K562 (cell line): Measurements from ENCODE around the gene PIRT. TPM values are rescaled to one million over a fixed set of nuclear protein-coding genes. Genes with fewer than 3 reads are reported as not detected.

Experiments
- ATAC-seq: fragments of 200-7000 bp; cut with Tn5 transposase; 3 replicates; pipeline ENCODE4 v1.9.1; 2020; ENCODE audit warnings: moderate library complexity
- Bru-seq: library from RNA; stranded (reverse); fragments of 400-500 nt; gene quantifications from one replicate; lab custom pipeline; 2021; lab: Mats Ljungman, UMichigan
- BruChase-seq, 2 experiments: library from RNA; stranded (reverse); fragments of 400-500 nt; gene quantifications; one replicate each; lab custom pipeline; 2021; lab: Mats Ljungman, UMichigan
- BruUV-seq: library from RNA; stranded (reverse); fragments of 400-500 nt; replicated peaks from 2 replicates; lab custom pipeline; 2021; lab: Mats Ljungman, UMichigan
- CTCF ChIA-PET: fragments of 300-600 bp; formaldehyde crosslinking; extraction: SDS; loops from one replicate; lab custom pipeline; 2021; ENCODE audit warnings: low intra/inter-chr PET ratio; lab: Yijun Ruan, JAX
- POLR2A ChIA-PET: fragments of 300-600, 350-650 bp; sonication (Branson Sonifier 250); formaldehyde crosslinking; extraction: SDS; loops from one replicate; lab custom pipeline; 2021; ENCODE audit warnings: antibody characterized with exemption, inconsistent platforms; lab: Yijun Ruan, JAX
- DNase-seq, 4 experiments: peaks; one replicate each; pipeline versions ENCODE4 v3.0.0 to v3.0.0-alpha.2; 2011 to 2018; ENCODE audit warnings: low spot score in 3 of 4, mixed read lengths in 3 of 4; ENCODE audit errors: extremely low read depth in 1 of 4
- FAIRE-seq: peaks from 2 replicates; lab custom pipeline; 2011; peaks lifted over from hg19 to GRCh38; lab: Jason Lieb, UNC
- H2AFZ ChIP-seq: 2 replicates; pipeline ENCODE4 v1.6.0; 2011; ENCODE audit warnings: low read depth, low read length, control low read depth, inconsistent platforms
- H3K27ac ChIP-seq: fragments of 200-600 bp; 3 replicates; pipeline ENCODE4 v1.8.0; 2011; ENCODE audit warnings: low read depth, mild to moderate bottlenecking, control low read depth, inconsistent platforms, low read length, moderate library complexity, mixed read lengths; ENCODE audit errors: extremely low read depth
- H3K27me3 ChIP-seq, 2 experiments: fragments of 300-600 bp in 1 of 2; 2 replicates in 1 of 2; 3 replicates in 1 of 2; pipeline versions ENCODE4 v1.6.0 to v1.8.0; 2011; ENCODE audit warnings: inconsistent platforms in 2 of 2, low read length in 2 of 2, mild to moderate bottlenecking in 1 of 2, mixed read lengths in 1 of 2, moderate library complexity in 1 of 2; ENCODE audit not compliant: control insufficient read depth in 2 of 2, insufficient read depth in 2 of 2
- H3K36me3 ChIP-seq: fragments of 300-600 bp; 3 replicates; pipeline ENCODE4 v1.8.0; 2011; ENCODE audit warnings: mild to moderate bottlenecking, low read length, inconsistent platforms; ENCODE audit not compliant: control insufficient read depth, insufficient read depth
- H3K4me1 ChIP-seq, 2 experiments: fragments of 200-600 bp in 1 of 2; replicated peaks in 1 of 2; 2 replicates in 1 of 2; 3 replicates in 1 of 2; pipeline versions ENCODE4 v1.5.1 to v1.8.0; 2011; ENCODE audit warnings: inconsistent platforms in 2 of 2, low read length in 2 of 2, mild to moderate bottlenecking in 1 of 2, mixed read lengths in 1 of 2, moderate library complexity in 1 of 2; ENCODE audit not compliant: control insufficient read depth in 2 of 2, insufficient read depth in 2 of 2
- H3K4me2 ChIP-seq: 2 replicates; pipeline ENCODE4 v1.6.1; 2011; ENCODE audit warnings: low read length, control low read depth, inconsistent platforms, mixed read lengths; ENCODE audit not compliant: insufficient read depth
- H3K4me3 ChIP-seq: fragments of 200-600 bp; sonication (generic), shearing (Covaris generic); 2 replicates; pipeline ENCODE4 v1.5.1; 2016; ENCODE audit warnings: control low read depth, inconsistent platforms
- H3K79me2 ChIP-seq: fragments of 200-600 bp; 3 replicates; pipeline ENCODE4 v1.8.0; 2011; ENCODE audit warnings: low read length, inconsistent platforms; ENCODE audit not compliant: control insufficient read depth, insufficient read depth
- H3K9ac ChIP-seq, 2 experiments: 2 replicates each; pipeline versions ENCODE4 v1.6.0 to v1.6.1; 2011; ENCODE audit warnings: low read depth in 2 of 2, low read length in 2 of 2, control low read depth in 1 of 2, inconsistent platforms in 1 of 2, mild to moderate bottlenecking in 1 of 2, mixed read lengths in 1 of 2; ENCODE audit not compliant: insufficient read depth in 1 of 2
- H3K9me1 ChIP-seq: one replicate; pipeline ENCODE4 v1.6.0; 2011; ENCODE audit warnings: inconsistent platforms, mild to moderate bottlenecking, low read length, moderate library complexity; ENCODE audit not compliant: control insufficient read depth, insufficient read depth
- H3K9me3 ChIP-seq: replicated peaks from 2 replicates; pipeline ENCODE4 v1.5.1; 2011; ENCODE audit warnings: low read depth, low read length, inconsistent platforms; ENCODE audit not compliant: control insufficient read depth, insufficient read depth
- H4K20me1 ChIP-seq: replicated peaks from 2 replicates; pipeline ENCODE4 v1.6.1; 2011; ENCODE audit warnings: low read length, inconsistent platforms, mixed read lengths; ENCODE audit not compliant: control insufficient read depth, insufficient read depth
- BMI1 ChIP-seq: fragments of 150-350 bp; IDR thresholded peaks from 2 replicates; pipeline ENCODE4 v1.6.1; 2014; ENCODE audit warnings: low read length
- BRD9 ChIP-seq: fragments of 450-650 bp; IDR thresholded peaks from 2 replicates; pipeline ENCODE4 v1.6.1; 2018; ENCODE audit warnings: low read depth; ENCODE audit not compliant: partially characterized antibody
- DDX20 ChIP-seq: fragments of 450-650 bp; IDR thresholded peaks from 2 replicates; pipeline ENCODE4 v1.6.1; 2016; ENCODE audit warnings: missing genetic modification characterization, low read depth, mild to moderate bottlenecking, missing compliant biosample characterization, moderate library complexity
- DIDO1 ChIP-seq: fragments of 450-650 bp; IDR thresholded peaks from 2 replicates; pipeline ENCODE4 v1.6.1; 2016; ENCODE audit warnings: low read depth, missing biosample characterization, missing genetic modification characterization
- HNRNPH1 ChIP-seq: fragments of 200-400 bp; formaldehyde crosslinking; optimal IDR thresholded peaks from 2 replicates; pipeline ENCODE3; 2017; ENCODE audit warnings: low read depth, mild to moderate bottlenecking, low read length, moderate library complexity
- JUN ChIP-seq, 2 experiments: sonication (generic) in 1 of 2; formaldehyde crosslinking in 1 of 2; IDR thresholded peaks; 2 replicates each; pipeline versions ENCODE4 v1.6.1 to v1.8.0; 2012 to 2022; ENCODE audit warnings: borderline replicate concordance in 2 of 2, mild to moderate bottlenecking in 2 of 2, improper control_type of control experiment in 1 of 2, low read depth in 1 of 2, low read length in 1 of 2, missing genetic modification reagents in 1 of 2
- PTRF ChIP-seq: fragments of 450-650 bp; IDR thresholded peaks from 2 replicates; pipeline ENCODE4 v1.6.1; 2016; ENCODE audit warnings: mild to moderate bottlenecking, missing genetic modification characterization, missing compliant biosample characterization
- RBM15 ChIP-seq: fragments of 200-400 bp; formaldehyde crosslinking; IDR thresholded peaks from 2 replicates; pipeline ENCODE4 v1.6.1; 2018; ENCODE audit warnings: mild to moderate bottlenecking, low read length, moderate library complexity; ENCODE audit not compliant: insufficient read depth
- SMARCA5 ChIP-seq: fragments of 450-650 bp; IDR thresholded peaks from 2 replicates; pipeline ENCODE4 v1.6.1; 2016
- TEAD4 ChIP-seq, 2 experiments: sonication (generic) in 1 of 2; formaldehyde crosslinking in 1 of 2; IDR thresholded peaks; 2 replicates each; pipeline versions ENCODE4 v1.6.1 to v1.8.0; 2012 to 2022; ENCODE audit warnings: borderline replicate concordance in 1 of 2, inconsistent platforms in 1 of 2, low read length in 1 of 2, mild to moderate bottlenecking in 1 of 2, missing genetic modification reagents in 1 of 2
- TRIM24 ChIP-seq, 2 experiments: fragments of 450-650 bp; IDR thresholded peaks; 2 replicates each; pipeline ENCODE4 v1.6.1; 2016
- WHSC1 ChIP-seq: IDR thresholded peaks from one replicate; pipeline ENCODE4 v1.6.1; 2012; ENCODE audit warnings: low read length, control low read depth, inconsistent platforms
- ZBTB9 ChIP-seq: fragments of 450-650 bp; formaldehyde crosslinking; IDR thresholded peaks from 2 replicates; pipeline ENCODE4 v1.4.0; 2020; ENCODE audit warnings: mild to moderate bottlenecking, moderate library complexity
- ZNF12 ChIP-seq: sonication (generic); formaldehyde crosslinking; IDR thresholded peaks from 2 replicates; pipeline ENCODE4 v1.4.0; 2020; ENCODE audit warnings: mild to moderate bottlenecking, missing genetic modification reagents
- ZNF224 ChIP-seq: sonication (generic); formaldehyde crosslinking; IDR thresholded peaks from 2 replicates; pipeline ENCODE4 v1.8.0; 2022; ENCODE audit warnings: mild to moderate bottlenecking, missing genetic modification reagents
- WGBS: fragments of 100-300 bp; shearing (Covaris generic); methylation state at CpG from one replicate; pipeline ENCODE4 v1.1.6; 2016; ENCODE audit warnings: low coverage, mixed read lengths; ENCODE audit not compliant: insufficient coverage; ENCODE audit errors: missing lambda C conversion rate; 5-methylcytosine and 5-hydroxymethylcytosine counted together
- in situ Hi-C: fragments of 300-500 bp; cut with MboI; formaldehyde crosslinking; loops from 4 replicates; pipeline ENCODE4 v1.15.0; 2018; ENCODE audit warnings: inconsistent platforms, mixed read lengths
- intact Hi-C: fragments of 100-400 bp; cut with micrococcal nuclease; formaldehyde crosslinking; loops from 2 replicates; pipeline ENCODE4 v1.14.2; 2022
- long read RNA-seq, 3 experiments: library from polyadenylated mRNA in 2 of 3; library from RNA in 1 of 3; unstranded in 2 of 3; stranded (forward) in 1 of 3; transcript quantifications; one replicate each; pipeline ENCODE4 v2.0.0, GENCODE V29; 2019 to 2022
- polyA minus RNA-seq, 3 experiments: library from RNA; depleted of rRNA, polyadenylated mRNA; stranded (reverse); fragments of >200 nt; gene quantifications; 2 replicates each; pipeline ENCODE4 v1.2.3, GENCODE V29; 2011
- polyA plus RNA-seq, 8 experiments: library from polyadenylated mRNA; depleted of rRNA in 4 of 8; stranded (reverse) in 5 of 8; unstranded in 3 of 8; fragments of >200 nt; fragmentation: Nextera tagmentation in 2 of 8; fragmentation: Illumina TruSeq in 1 of 8; extraction: Ambion mirVana in 2 of 8; extraction: Trizol in 1 of 8; gene quantifications; 2 replicates each; pipeline versions ENCODE4 v1.2.1 to v1.2.3, GENCODE V29; 2011 to 2014; ENCODE audit warnings: inconsistent platforms in 1 of 8, missing spikeins in 1 of 8
- total RNA-seq, 7 experiments: library from RNA; depleted of rRNA in 6 of 7; stranded (reverse); fragments of >200 nt in 6 of 7; fragmentation: Illumina TruSeq in 2 of 7; extraction: Trizol in 2 of 7; gene quantifications; 2 replicates each; pipeline versions ENCODE4 v1.2.1 to v1.2.3, GENCODE V29; 2011 to 2021; ENCODE audit warnings: low replicate concordance in 1 of 7
- TF ChIP-seq, protein P1 (sequence below): fragments of 450-650 bp; IDR thresholded peaks from 2 replicates; pipeline ENCODE4 v1.6.1; 2017; ENCODE audit warnings: antibody characterized with exemption

PIRT gene
- not detected in 2 replicates for total RNA-seq (2011; cell fraction: chromatin; rRNA removed; ENCODE audit: low replicate concordance)
- not detected in 2 replicates for total RNA-seq (2011; cell fraction: nucleolus; rRNA removed)
- total RNA-seq (2011; cell fraction: nucleoplasm; rRNA removed), result not detected in 2 replicates
- not detected in 2 replicates for total RNA-seq (2014; rRNA removed)
- total RNA-seq (2014; rRNA removed; fragmentation: Illumina TruSeq; extraction: Trizol), result not detected in 2 replicates
- not detected in 2 replicates for total RNA-seq (2015; rRNA removed; fragmentation: Illumina TruSeq; extraction: Trizol)
- not detected in 2 replicates for total RNA-seq (2021)
- not detected in 2 replicates for polyA plus RNA-seq (2011; rRNA removed)
- polyA plus RNA-seq (2011; cell fraction: cytosol; rRNA removed), result not detected in 2 replicates
- not detected in 2 replicates for polyA plus RNA-seq (2011; cell fraction: nucleus; rRNA removed)
- polyA plus RNA-seq (2012), result not detected in 2 replicates
- polyA plus RNA-seq (2014; fragmentation: Illumina TruSeq; extraction: Trizol), result not detected in 2 replicates
- polyA plus RNA-seq (2014; fragmentation: Nextera tagmentation; extraction: Ambion mirVana), result not detected
- polyA plus RNA-seq (2014; rRNA removed), result not detected in 2 replicates
- not detected in 2 replicates for polyA minus RNA-seq (2011; rRNA and poly(A)+ RNA removed)
- not detected in 2 replicates for polyA minus RNA-seq (2011; cell fraction: cytosol; rRNA and poly(A)+ RNA removed)
- not detected in 2 replicates for polyA minus RNA-seq (2011; cell fraction: nucleus; rRNA and poly(A)+ RNA removed)
- Bru-seq, nascent RNA, result not detected
- BruChase-seq, experiment 1, labeled RNA remaining after a 2-hour chase, result not detected
- not detected for BruChase-seq, experiment 2, labeled RNA remaining after a 6-hour chase
- long read RNA-seq, experiment 1, result 0 reads
- long read RNA-seq, experiment 2, result 0 reads
- long read RNA-seq, experiment 3, result 0 reads

- no TSS peak for BruUV-seq
- H3K36me3 ChIP-seq, result no peaks in the 10 kb centered on the region
- intact Hi-C loops, result no loop called here
- H3K4me1 ChIP-seq, result no peaks in the 10 kb centered on the region
- ATAC-seq (no peak), FAIRE-seq (no peak), DNase-seq (no peak)
- H4K20me1 ChIP-seq, result no peaks in the 10 kb centered on the region
- no peaks in the 10 kb centered on the region for H3K9me1 ChIP-seq
- no peak within 1 kb of the TSS for H3K4me3 ChIP-seq
- WGBS, result 0% methylated on average over 6 of the region's 8 CpGs
- no peak within 1 kb of the TSS for H2AFZ ChIP-seq
- H3K79me2 ChIP-seq, result no peaks in the 10 kb centered on the region
- in situ Hi-C loops, result no loop called here
- ChIA-PET CTCF (no interaction called here), POLR2A (no interaction called here)
- H3K27me3 ChIP-seq, result peaks cover 0 to 5% of the 10 kb centered on the region in 2 experiments; a peak in 2 of 5 replicates
- H3K9ac ChIP-seq, result no peak within 1 kb of the TSS
- H3K9me3 ChIP-seq, result no peaks in the 10 kb centered on the region
- H3K27ac ChIP-seq, result no peak within 1 kb of the TSS
- no peak within 1 kb of the TSS for H3K4me2 ChIP-seq
- TF ChIP-seq JUN (IDR thresholded peaks at IDR 0.05; ENCODE audit: borderline replicate concordance, low read depth, low read length) (no peak), JUN (CRISPR knock-in tag; IDR thresholded peaks at IDR 0.05; ENCODE audit: borderline replicate concordance) (no peak), DDX20 (tag) (no peak), WHSC1 (no peak), PTRF (tag) (no peak), ZBTB9 (CRISPR knock-in tag) (no peak), RBM15 (no peak), ZNF12 (CRISPR knock-in tag) (no peak), BRD9 (no peak), SMARCA5 (no peak), BMI1 (no peak), TEAD4 (IDR thresholded peaks at IDR 0.05; ENCODE audit: low read length) (no peak), TEAD4 (CRISPR knock-in tag; IDR thresholded peaks at IDR 0.05; ENCODE audit: borderline replicate concordance) (no peak), DIDO1 (no peak), TRIM24 (IDR thresholded peaks at IDR 0.05) (no peak), ZNF224 (CRISPR knock-in tag) (no peak), HNRNPH1 (no peak)
- TF ChIP-seq, protein P1, sequence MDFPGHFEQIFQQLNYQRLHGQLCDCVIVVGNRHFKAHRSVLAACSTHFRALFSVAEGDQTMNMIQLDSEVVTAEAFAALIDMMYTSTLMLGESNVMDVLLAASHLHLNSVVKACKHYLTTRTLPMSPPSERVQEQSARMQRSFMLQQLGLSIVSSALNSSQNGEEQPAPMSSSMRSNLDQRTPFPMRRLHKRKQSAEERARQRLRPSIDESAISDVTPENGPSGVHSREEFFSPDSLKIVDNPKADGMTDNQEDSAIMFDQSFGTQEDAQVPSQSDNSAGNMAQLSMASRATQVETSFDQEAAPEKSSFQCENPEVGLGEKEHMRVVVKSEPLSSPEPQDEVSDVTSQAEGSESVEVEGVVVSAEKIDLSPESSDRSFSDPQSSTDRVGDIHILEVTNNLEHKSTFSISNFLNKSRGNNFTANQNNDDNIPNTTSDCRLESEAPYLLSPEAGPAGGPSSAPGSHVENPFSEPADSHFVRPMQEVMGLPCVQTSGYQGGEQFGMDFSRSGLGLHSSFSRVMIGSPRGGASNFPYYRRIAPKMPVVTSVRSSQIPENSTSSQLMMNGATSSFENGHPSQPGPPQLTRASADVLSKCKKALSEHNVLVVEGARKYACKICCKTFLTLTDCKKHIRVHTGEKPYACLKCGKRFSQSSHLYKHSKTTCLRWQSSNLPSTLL, result no peak
Observed at GRCh38 chr17:10837921-10838320, at the start of gene PIRT. Gene PIRT, minus strand, starts transcription at chr17:10838087. Its CDS starts 12,442 bp downstream, at chr17:10825645.
